GM12801 (cell line): ENCODE data around the gene NATD1.

Experiments
- CTCF ChIP-seq: IDR thresholded peaks from one replicate; pipeline ENCODE4 v1.5.1; 2011; ENCODE audit warnings: control low read depth; ENCODE audit not compliant: insufficient read length; ENCODE audit errors: extremely low read depth

Gene NATD1

GRCh38 chr17:21243516-21244303, 9.5 kb downstream of the NATD1 start:
- no peak for TF ChIP-seq CTCF

- TF ChIP-seq CTCF: no peak
Observed at GRCh38 chr17:21242780-21243515, 10.3 kb downstream of the NATD1 start.

- no peak for TF ChIP-seq CTCF
Observed at GRCh38 chr17:21242026-21242697, 11.0 kb downstream of the NATD1 start.

GRCh38 chr17:21241564-21241963, 11.6 kb downstream of the NATD1 start:
- TF ChIP-seq CTCF: no peak

GRCh38 chr17:21240369-21241055, 12.7 kb downstream of the NATD1 start:
- no peak for TF ChIP-seq CTCF

GRCh38 chr17:21239680-21240368, 13.4 kb downstream of the NATD1 start:
- TF ChIP-seq CTCF: no peak

- no peak for TF ChIP-seq CTCF
Observed at GRCh38 chr17:21235921-21236320, 17.3 kb downstream of the NATD1 start.
